ENCODE data around the gene XIRP2.

DNA sequence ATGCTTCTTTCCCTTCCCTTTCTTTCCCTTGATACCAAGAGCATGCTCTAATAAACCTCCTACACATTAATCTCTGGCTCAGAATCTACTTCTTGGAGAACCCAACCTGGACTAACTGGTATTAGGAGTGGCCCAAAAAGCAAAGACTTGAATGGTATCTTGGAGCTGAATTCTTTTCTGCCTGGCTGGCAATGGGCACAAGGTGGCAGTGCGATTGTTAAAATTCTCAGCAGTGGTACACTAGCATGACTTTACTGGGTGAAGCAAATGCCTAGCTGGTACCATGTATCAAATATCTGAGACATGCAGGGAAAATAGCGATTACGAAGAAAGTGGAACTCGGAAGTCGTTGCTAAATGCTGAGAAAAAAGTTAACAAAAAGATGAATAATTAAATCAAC lies 376.1 kb downstream of the XIRP2 start:
- TF ChIP-seq, protein P1, sequence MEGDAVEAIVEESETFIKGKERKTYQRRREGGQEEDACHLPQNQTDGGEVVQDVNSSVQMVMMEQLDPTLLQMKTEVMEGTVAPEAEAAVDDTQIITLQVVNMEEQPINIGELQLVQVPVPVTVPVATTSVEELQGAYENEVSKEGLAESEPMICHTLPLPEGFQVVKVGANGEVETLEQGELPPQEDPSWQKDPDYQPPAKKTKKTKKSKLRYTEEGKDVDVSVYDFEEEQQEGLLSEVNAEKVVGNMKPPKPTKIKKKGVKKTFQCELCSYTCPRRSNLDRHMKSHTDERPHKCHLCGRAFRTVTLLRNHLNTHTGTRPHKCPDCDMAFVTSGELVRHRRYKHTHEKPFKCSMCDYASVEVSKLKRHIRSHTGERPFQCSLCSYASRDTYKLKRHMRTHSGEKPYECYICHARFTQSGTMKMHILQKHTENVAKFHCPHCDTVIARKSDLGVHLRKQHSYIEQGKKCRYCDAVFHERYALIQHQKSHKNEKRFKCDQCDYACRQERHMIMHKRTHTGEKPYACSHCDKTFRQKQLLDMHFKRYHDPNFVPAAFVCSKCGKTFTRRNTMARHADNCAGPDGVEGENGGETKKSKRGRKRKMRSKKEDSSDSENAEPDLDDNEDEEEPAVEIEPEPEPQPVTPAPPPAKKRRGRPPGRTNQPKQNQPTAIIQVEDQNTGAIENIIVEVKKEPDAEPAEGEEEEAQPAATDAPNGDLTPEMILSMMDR (IDR thresholded peaks at IDR 0.05 in 2 of 3, conservative IDR thresholded peaks at IDR 0.05 in 1 of 3; ENCODE audit: borderline replicate concordance in 1 of 3, insufficient read depth in 1 of 3, low read depth in 2 of 3, low read length in 2 of 3): peak in 2 of 3 experiments; percentile 24 to 31; a peak in 2 of 6 replicates
- no peak for TF ChIP-seq EZH2phosphoT487 (IDR thresholded peaks at IDR 0.05; ENCODE audit: borderline replicate concordance)
- no peak for TF ChIP-seq CEBPB (IDR thresholded peaks at IDR 0.05; ENCODE audit: low read depth)
- TF ChIP-seq POLR2A (IDR thresholded peaks at IDR 0.05; ENCODE audit: borderline replicate concordance, extremely low read depth, insufficient read depth, insufficient read length): no peak
- TF ChIP-seq SIN3A (IDR thresholded peaks at IDR 0.05; ENCODE audit: low read depth): no peak
- no peak for TF ChIP-seq EZH2 (IDR thresholded peaks at IDR 0.05)
- TF ChIP-seq ZNF274 (IDR thresholded peaks at IDR 0.05; ENCODE audit: low read depth, low read length): no peak
- no peak for TF ChIP-seq JUND (IDR thresholded peaks at IDR 0.05)
- no peak for TF ChIP-seq POLR2AphosphoS5 (IDR thresholded peaks at IDR 0.05; ENCODE audit: low read depth, low read length)
